ENCODE measurements around the gene MOK. TPM values are rescaled to one million over a fixed set of nuclear protein-coding genes. Genes with fewer than 3 reads are reported as not detected.
"Not testable (repeated sequence)": the region's sequence is repeated elsewhere in the genome, so short reads cannot be mapped to it uniquely, and the experiment has no call there.

Gene MOK
- 1 to 10 TPM; 1.3 to 2.8 (median 2.3) TPM for total RNA-seq

- in situ Hi-C loops (cut with MboI; ENCODE audit: low sequenced_read_pairs in 4 of 4): loop anchor here in 1 of 4 donors (25.0 kb wide), 3 partner anchors 168 to 543 kb away; partner anchors contain the start of genes ANKRD9, PPP2R5C and WDR20
- no peak for TF ChIP-seq CTCF (IDR thresholded peaks at IDR 0.05 in 4 of 5, conservative IDR thresholded peaks at IDR 0.05 in 1 of 5)
- TF ChIP-seq POLR2A (IDR thresholded peaks at IDR 0.05): no peak
- intact Hi-C loops (cut with DNase I; ENCODE audit: low total_unique reads): no loop called here
Measured at GRCh38 chr14:102304611-102305506, at the start of gene MOK. Gene MOK, minus strand, starts transcription at chr14:102305164. Its CDS starts 196 bp downstream, at chr14:102304968.

GRCh38 chr14:102353126-102353619 is 48.2 kb upstream of the MOK start:
- Histone ChIP-seq H3K27me3 (no peaks in the 10 kb centered on the region), H3K4me3 (no peak overlapping the region), H3K4me1 (no peaks in the 10 kb centered on the region), H3K9me3 (no peaks in the 10 kb centered on the region), H3K36me3 (peaks cover 0 to 74% of the 10 kb centered on the region in 2 donors), H3K27ac (no peak overlapping the region)
- intact Hi-C loops (cut with DNase I; ENCODE audit: low total_unique reads): no loop called here
- no peak for TF ChIP-seq CTCF (IDR thresholded peaks at IDR 0.05 in 4 of 5, conservative IDR thresholded peaks at IDR 0.05 in 1 of 5)
- TF ChIP-seq POLR2A (IDR thresholded peaks at IDR 0.05): no peak
- in situ Hi-C loops (cut with MboI; ENCODE audit: low sequenced_read_pairs in 4 of 4): no loop called here
- DNase-seq (no peak), ATAC-seq (no peak)

More at GRCh38 chr14:102304611-102305506, at the start of gene MOK:
- peak within 1 kb of the TSS; percentile 12 to 77 (median 54) for H3K27ac ChIP-seq
- peaks cover 5 to 8% of the 10 kb centered on the region in 2 donors for H3K4me1 ChIP-seq
- no peaks in the 10 kb centered on the region for H3K9me3 ChIP-seq
- DNase-seq (peak; percentile 88 to 94), ATAC-seq (peak; percentile 99 to 100)
- peak within 1 kb of the TSS; percentile 83 to 94 (median 86) for H3K4me3 ChIP-seq
- H3K27me3 ChIP-seq: no peaks in the 10 kb centered on the region
- H3K36me3 ChIP-seq: no peaks in the 10 kb centered on the region

- Histone ChIP-seq H3K27me3 (no peaks in the 10 kb centered on the region), H3K4me3 (no peak overlapping the region), H3K27ac (peak overlapping the region; percentile 9 to 72 (median 45)), H3K9me3 (no peaks in the 10 kb centered on the region), H3K4me1 (no peaks in the 10 kb centered on the region), H3K36me3 (peaks cover 2 to 74% of the 10 kb centered on the region in 2 donors)
- DNase-seq (no peak), ATAC-seq (no peak)
- no peak for TF ChIP-seq CTCF (IDR thresholded peaks at IDR 0.05 in 4 of 5, conservative IDR thresholded peaks at IDR 0.05 in 1 of 5)
- no peak for TF ChIP-seq POLR2A (IDR thresholded peaks at IDR 0.05)
- intact Hi-C loops (cut with DNase I; ENCODE audit: low total_unique reads): no loop called here
- in situ Hi-C loops (cut with MboI; ENCODE audit: low sequenced_read_pairs in 4 of 4): no loop called here
Measured at GRCh38 chr14:102352213-102352612, 47.2 kb upstream of the MOK start.

GRCh38 chr14:102351593-102351992 is 46.6 kb upstream of the MOK start:
- in situ Hi-C loops (cut with MboI; ENCODE audit: low sequenced_read_pairs in 4 of 4); H3K4me1 ChIP-seq; H3K4me3 ChIP-seq; ATAC-seq; H3K27me3 ChIP-seq; DNase-seq; H3K9me3 ChIP-seq; intact Hi-C loops (cut with DNase I; ENCODE audit: low total_unique reads): not testable (repeated sequence)
- Histone ChIP-seq H3K27ac (peak overlapping the region; percentile 9 to 72 (median 45)), H3K36me3 (peaks cover 2 to 74% of the 10 kb centered on the region in 2 donors)

GRCh38 chr14:102351023-102351422 is 46.1 kb upstream of the MOK start:
- Histone ChIP-seq H3K4me1 (no peaks in the 10 kb centered on the region), H3K27me3 (no peaks in the 10 kb centered on the region), H3K9me3 (no peaks in the 10 kb centered on the region), H3K4me3 (no peak overlapping the region), H3K27ac (peak overlapping the region; percentile 34 to 72 (median 45)), H3K36me3 (peaks cover 2 to 74% of the 10 kb centered on the region in 2 donors)
- ATAC-seq (no peak), DNase-seq (no peak)
- TF ChIP-seq CTCF (IDR thresholded peaks at IDR 0.05 in 4 of 5, conservative IDR thresholded peaks at IDR 0.05 in 1 of 5): no peak
- TF ChIP-seq POLR2A (IDR thresholded peaks at IDR 0.05): no peak
- intact Hi-C loops (cut with DNase I; ENCODE audit: low total_unique reads): no loop called here
- in situ Hi-C loops (cut with MboI; ENCODE audit: low sequenced_read_pairs in 4 of 4): no loop called here
